Measurements from ENCODE around the gene KCNAB1. TPM values are rescaled to one million over a fixed set of nuclear protein-coding genes. Genes with fewer than 3 reads are reported as not detected.

Gene KCNAB1
- total RNA-seq, 4 donors from 2014 or later, result 0.20 to 3.0 (median 1.6) TPM

DNA sequence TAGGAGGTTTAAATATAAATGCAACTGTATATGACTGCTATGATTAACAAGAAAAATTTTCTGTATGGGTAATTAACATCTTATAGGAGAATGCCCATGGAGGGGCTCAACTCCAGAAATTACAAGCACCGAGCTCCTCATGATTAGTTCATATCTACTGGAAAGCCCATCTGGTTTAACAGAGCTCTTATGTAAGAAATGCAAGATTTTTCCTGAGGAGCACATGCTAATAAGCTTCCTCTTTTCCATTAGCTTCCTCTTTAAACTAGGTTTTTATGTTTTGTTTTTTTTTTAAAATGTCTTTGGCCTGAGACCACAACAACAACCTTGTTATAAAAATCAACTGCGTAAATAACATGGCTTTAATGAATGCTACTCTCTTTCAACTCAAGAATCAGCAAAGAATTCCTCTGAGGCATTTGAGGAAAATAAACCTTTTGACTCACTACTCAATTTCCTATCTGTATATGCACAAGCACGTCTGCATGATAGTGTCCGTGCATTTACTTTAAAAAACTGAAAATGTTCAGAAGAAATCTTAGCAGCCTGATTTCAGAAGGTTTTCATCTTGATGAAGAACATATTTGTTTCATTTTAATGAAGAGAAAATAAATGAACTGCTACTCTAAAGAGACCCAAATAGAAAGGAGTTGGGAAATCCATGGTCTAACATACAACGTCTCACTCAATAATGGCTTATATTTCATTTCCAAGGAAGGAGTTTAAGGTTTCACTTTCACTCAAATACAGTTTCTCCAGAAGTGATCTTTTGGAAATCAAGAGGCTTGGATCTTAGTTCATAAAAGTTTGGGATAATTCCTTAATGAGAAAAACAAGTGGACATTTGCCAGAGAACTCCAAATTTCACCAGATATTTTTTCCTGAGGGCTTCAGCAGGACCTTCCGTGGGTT lies 180.8 kb downstream of the KCNAB1 start:
- Histone ChIP-seq H3K4me1 (no peaks in the 10 kb centered on the region), H3K27ac (peak overlapping the region in 1 of 4 donors; percentile 9), H3K4me3 (no peak overlapping the region), H3K36me3 (no peaks in the 10 kb centered on the region), H3K9me3 (no peaks in the 10 kb centered on the region), H3K27me3 (no peaks in the 10 kb centered on the region)
- 64 to 71% methylated on average over 5 to 6 of the region's 6 CpGs for WGBS, 2 donors (ENCODE audit: low coverage in 1 of 2)
- no peak for TF ChIP-seq CTCF (IDR thresholded peaks at IDR 0.05)
- no peak for TF ChIP-seq POLR2A (IDR thresholded peaks at IDR 0.05)
- TF ChIP-seq POLR2AphosphoS5 (IDR thresholded peaks at IDR 0.05), result no peak
- no peak for TF ChIP-seq EP300 (IDR thresholded peaks at IDR 0.05; ENCODE audit: low read depth)
- in situ Hi-C loops (cut with MboI; ENCODE audit: low pct_ligation_motif_present in 1 of 4, low pct_unique_long_range_greater_than_20kb in 1 of 4, low sequenced_read_pairs in 3 of 4), result no loop called here
- DNase-seq, result no peak
- intact Hi-C loops (cut with DNase I; ENCODE audit: low total_unique reads), result no loop called here

GRCh38 chr3:156303001-156303707 lies 182.8 kb downstream of the KCNAB1 start:
- WGBS, 2 donors (ENCODE audit: low coverage in 1 of 2), result 83 to 94% methylated on average over 1 of the region's 1 CpG
- no peaks in the 10 kb centered on the region for H3K36me3 ChIP-seq
- H3K9me3 ChIP-seq, result no peaks in the 10 kb centered on the region
- H3K27ac ChIP-seq, result no peak overlapping the region
- intact Hi-C loops (cut with DNase I; ENCODE audit: low total_unique reads) (no loop called here), in situ Hi-C loops (cut with MboI; ENCODE audit: low pct_ligation_motif_present in 1 of 4, low pct_unique_long_range_greater_than_20kb in 1 of 4, low sequenced_read_pairs in 3 of 4) (no loop called here)
- TF ChIP-seq EP300 (IDR thresholded peaks at IDR 0.05; ENCODE audit: low read depth) (no peak), POLR2AphosphoS5 (IDR thresholded peaks at IDR 0.05) (no peak), CTCF (IDR thresholded peaks at IDR 0.05) (no peak), POLR2A (IDR thresholded peaks at IDR 0.05) (no peak)
- H3K27me3 ChIP-seq, result no peaks in the 10 kb centered on the region
- H3K4me3 ChIP-seq, result no peak overlapping the region
- H3K4me1 ChIP-seq, result no peaks in the 10 kb centered on the region
- DNase-seq, result no peak

- H3K36me3 ChIP-seq, result no peaks in the 10 kb centered on the region
- no peaks in the 10 kb centered on the region for H3K9me3 ChIP-seq
- no peak overlapping the region for H3K27ac ChIP-seq
- no peak for TF ChIP-seq POLR2AphosphoS5 (IDR thresholded peaks at IDR 0.05)
- TF ChIP-seq EP300 (IDR thresholded peaks at IDR 0.05; ENCODE audit: low read depth), result no peak
- no peak for TF ChIP-seq CTCF (IDR thresholded peaks at IDR 0.05)
- no peak for TF ChIP-seq POLR2A (IDR thresholded peaks at IDR 0.05)
- H3K4me3 ChIP-seq, result no peak overlapping the region
- intact Hi-C loops (cut with DNase I; ENCODE audit: low total_unique reads) (no loop called here), in situ Hi-C loops (cut with MboI; ENCODE audit: low pct_ligation_motif_present in 1 of 4, low pct_unique_long_range_greater_than_20kb in 1 of 4, low sequenced_read_pairs in 3 of 4) (no loop called here)
- H3K27me3 ChIP-seq, result no peaks in the 10 kb centered on the region
- no peaks in the 10 kb centered on the region for H3K4me1 ChIP-seq
- 72 to 89% methylated on average over 3 of the region's 3 CpGs for WGBS, 2 donors (ENCODE audit: low coverage in 1 of 2)
- no peak for DNase-seq
Observed at GRCh38 chr3:156304406-156304805, 184.0 kb downstream of the KCNAB1 start.

DNA sequence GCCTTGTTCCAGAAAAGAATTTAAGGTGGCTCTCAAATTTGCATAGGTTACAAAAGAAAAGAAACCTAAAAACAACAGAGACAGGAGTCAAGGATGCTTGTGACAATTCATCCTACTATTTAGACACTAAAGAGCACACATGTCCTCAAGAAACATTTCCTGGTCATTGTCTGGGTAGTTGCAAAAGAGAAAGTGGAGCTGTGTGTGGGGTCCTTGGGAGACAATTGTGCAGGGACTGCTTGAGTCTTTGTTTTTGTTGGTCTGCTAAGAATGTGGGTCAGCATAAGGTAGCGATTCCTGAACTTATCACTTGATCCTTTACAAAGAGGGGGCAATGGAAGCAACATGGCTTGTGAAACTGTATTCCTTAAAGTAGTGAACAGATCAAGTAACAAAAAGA lies 185.3 kb downstream of the KCNAB1 start:
- no peaks in the 10 kb centered on the region for H3K4me1 ChIP-seq
- WGBS, 2 donors (ENCODE audit: low coverage in 1 of 2), result 84 to 100% methylated on average over 1 of the region's 1 CpG

More for the DNA sequence above, 185.3 kb downstream of the KCNAB1 start:
- H3K4me3 ChIP-seq, result no peak overlapping the region
- intact Hi-C loops (cut with DNase I; ENCODE audit: low total_unique reads), result no loop called here
- no peak overlapping the region for H3K27ac ChIP-seq
- in situ Hi-C loops (cut with MboI; ENCODE audit: low pct_ligation_motif_present in 1 of 4, low pct_unique_long_range_greater_than_20kb in 1 of 4, low sequenced_read_pairs in 3 of 4), result no loop called here
- no peak for DNase-seq
- H3K9me3 ChIP-seq, result no peaks in the 10 kb centered on the region
- no peak for TF ChIP-seq POLR2A (IDR thresholded peaks at IDR 0.05)
- TF ChIP-seq POLR2AphosphoS5 (IDR thresholded peaks at IDR 0.05), result no peak
- no peak for TF ChIP-seq CTCF (IDR thresholded peaks at IDR 0.05)
- TF ChIP-seq EP300 (IDR thresholded peaks at IDR 0.05; ENCODE audit: low read depth), result no peak
- H3K36me3 ChIP-seq, result no peaks in the 10 kb centered on the region
- H3K27me3 ChIP-seq, result no peaks in the 10 kb centered on the region

All from transverse colon (tissue), 4 donors.